Measurements from ENCODE around the gene UBE2H. TPM values are rescaled to one million over a fixed set of nuclear protein-coding genes. Genes with fewer than 3 reads are reported as not detected.

Gene UBE2H
- polyA plus RNA-seq, 1 donor (not counting 4 experiments of a cell fraction or from before 2014, with no cell fraction given), result 130 TPM

- no peaks in the 10 kb centered on the region for H3K9me3 ChIP-seq (ENCODE audit: control insufficient read depth, low read depth, low read length)
- H3K27ac ChIP-seq (ENCODE audit: control insufficient read depth, insufficient read depth, low read length), result no peak overlapping the region
- H3K9ac ChIP-seq (ENCODE audit: control insufficient read depth, extremely low read depth, insufficient read depth, low read length), result no peak overlapping the region
- no peaks in the 10 kb centered on the region for H3K4me1 ChIP-seq (ENCODE audit: control insufficient read depth, extremely low read depth, insufficient read depth, low read length)
- dilution Hi-C loops (cut with MboI; ENCODE audit: extremely low pct_ligation_motif_present, low sequenced_read_pairs), result no loop called here
- peaks cover 7 to 8% of the 10 kb centered on the region in 2 experiments for H3K36me3 ChIP-seq (ENCODE audit: control insufficient read depth in 2 of 2, extremely low read depth in 1 of 2, insufficient read depth in 2 of 2, low read length in 2 of 2)
- H3K9me1 ChIP-seq (ENCODE audit: control insufficient read depth, extremely low read depth, insufficient read depth, low read length), result no peaks in the 10 kb centered on the region
- H3K4me2 ChIP-seq (ENCODE audit: control insufficient read depth, extremely low read depth, insufficient read depth, low read depth, low read length), result no peak overlapping the region
- no peak overlapping the region for H2AFZ ChIP-seq (ENCODE audit: control insufficient read depth, low read length)
- no peak overlapping the region for H3K4me3 ChIP-seq (ENCODE audit: control insufficient read depth in 2 of 3, extremely low read depth in 1 of 3, insufficient read depth in 2 of 3, low read depth in 1 of 3, low read length in 3 of 3)
- no peak for TF ChIP-seq EZH2 (IDR thresholded peaks at IDR 0.05; ENCODE audit: low read length)
- TF ChIP-seq CTCF (optimal IDR thresholded peaks at IDR 0.05 in 1 of 3, IDR thresholded peaks at IDR 0.05 in 1 of 3, conservative IDR thresholded peaks at IDR 0.05 in 1 of 3; ENCODE audit: extremely low read depth in 1 of 3, insufficient read depth in 2 of 3, low read length in 3 of 3), result no peak
- H4K20me1 ChIP-seq (ENCODE audit: control insufficient read depth, extremely low read depth, insufficient read depth, low read length), result no peaks in the 10 kb centered on the region
- peaks cover 61% of the 10 kb centered on the region for H3K79me2 ChIP-seq (ENCODE audit: control insufficient read depth, insufficient read depth, low read length)
- DNase-seq (ENCODE audit: low read depth, low spot score) (no peak), FAIRE-seq (no peak)
- no peaks in the 10 kb centered on the region for H3K27me3 ChIP-seq (ENCODE audit: control insufficient read depth, extremely low read depth, insufficient read depth, low read length)
Observed at GRCh38 chr7:129925416-129926002, 27.3 kb downstream of the UBE2H start.

DNA sequence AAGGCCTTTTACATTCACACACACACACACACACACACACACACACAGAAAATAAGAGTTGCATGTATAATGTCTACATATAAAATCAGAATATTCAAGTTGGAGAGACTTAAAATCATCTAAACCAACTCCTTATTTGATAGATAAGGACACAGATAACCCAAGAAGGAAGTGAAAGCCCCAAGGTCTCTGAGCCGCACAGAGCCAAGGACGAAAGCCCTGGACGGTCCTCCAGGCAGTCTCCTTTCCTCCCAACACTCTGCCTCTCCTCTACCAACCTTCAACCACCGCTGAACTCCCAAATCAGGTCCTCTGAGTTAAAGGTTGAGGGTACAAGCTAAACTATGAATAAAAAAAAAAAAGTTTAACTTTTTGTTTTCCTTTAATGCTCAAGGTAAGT, 28.2 kb downstream of the UBE2H start:
- Histone ChIP-seq H3K4me3 (ENCODE audit: control insufficient read depth in 2 of 3, extremely low read depth in 1 of 3, insufficient read depth in 2 of 3, low read depth in 1 of 3, low read length in 3 of 3) (no peak overlapping the region), H3K27ac (ENCODE audit: control insufficient read depth, insufficient read depth, low read length) (no peak overlapping the region), H4K20me1 (ENCODE audit: control insufficient read depth, extremely low read depth, insufficient read depth, low read length) (no peaks in the 10 kb centered on the region), H3K4me1 (ENCODE audit: control insufficient read depth, extremely low read depth, insufficient read depth, low read length) (no peaks in the 10 kb centered on the region), H3K9me3 (ENCODE audit: control insufficient read depth, low read depth, low read length) (no peaks in the 10 kb centered on the region), H3K9me1 (ENCODE audit: control insufficient read depth, extremely low read depth, insufficient read depth, low read length) (no peaks in the 10 kb centered on the region), H3K36me3 (ENCODE audit: control insufficient read depth in 2 of 2, extremely low read depth in 1 of 2, insufficient read depth in 2 of 2, low read length in 2 of 2) (peaks cover 7 to 9% of the 10 kb centered on the region in 2 experiments), H3K27me3 (ENCODE audit: control insufficient read depth, extremely low read depth, insufficient read depth, low read length) (no peaks in the 10 kb centered on the region), H3K9ac (ENCODE audit: control insufficient read depth, extremely low read depth, insufficient read depth, low read length) (no peak overlapping the region), H2AFZ (ENCODE audit: control insufficient read depth, low read length) (no peak overlapping the region), H3K4me2 (ENCODE audit: control insufficient read depth, extremely low read depth, insufficient read depth, low read depth, low read length) (no peak overlapping the region), H3K79me2 (ENCODE audit: control insufficient read depth, insufficient read depth, low read length) (peaks cover 65% of the 10 kb centered on the region)
- no peak for DNase-seq (ENCODE audit: low read depth, low spot score)
- no peak for FAIRE-seq
- TF ChIP-seq EZH2 (IDR thresholded peaks at IDR 0.05; ENCODE audit: low read length) (no peak), CTCF (optimal IDR thresholded peaks at IDR 0.05 in 1 of 3, IDR thresholded peaks at IDR 0.05 in 1 of 3, conservative IDR thresholded peaks at IDR 0.05 in 1 of 3; ENCODE audit: extremely low read depth in 1 of 3, insufficient read depth in 2 of 3, low read length in 3 of 3) (no peak)
- dilution Hi-C loops (cut with MboI; ENCODE audit: extremely low pct_ligation_motif_present, low sequenced_read_pairs), result no loop called here
